ENCODE data around the gene ABHD17C.

Gene ABHD17C

GRCh38 chr15:80764535-80764934, 69.4 kb downstream of the ABHD17C start:
- no peak for DNase-seq (ENCODE audit: low read depth in 2 of 2)

DNA sequence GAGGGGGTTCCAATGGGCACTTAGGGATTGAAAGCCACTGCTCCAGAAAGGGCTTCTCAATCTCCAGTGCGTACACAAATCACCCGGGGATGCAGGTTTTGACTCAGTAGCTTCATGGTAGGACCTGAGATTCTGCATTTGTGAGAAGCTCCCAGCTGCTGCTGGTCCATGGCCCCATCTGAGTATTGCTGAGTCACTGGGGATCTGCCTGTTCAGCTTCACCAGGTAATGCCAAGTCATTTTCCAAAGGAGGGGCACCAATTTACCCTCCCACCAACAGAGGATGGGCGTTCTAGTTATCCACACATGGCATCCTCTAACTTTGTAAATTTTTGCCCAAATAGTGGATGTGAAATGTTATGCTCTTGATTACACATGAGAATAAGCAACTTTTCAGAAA, 71.2 kb downstream of the ABHD17C start:
- no peak for DNase-seq (ENCODE audit: low read depth in 2 of 2)

GRCh38 chr15:80768158-80768557, 73.0 kb downstream of the ABHD17C start:
- DNase-seq (ENCODE audit: low read depth in 2 of 2): no peak

DNA sequence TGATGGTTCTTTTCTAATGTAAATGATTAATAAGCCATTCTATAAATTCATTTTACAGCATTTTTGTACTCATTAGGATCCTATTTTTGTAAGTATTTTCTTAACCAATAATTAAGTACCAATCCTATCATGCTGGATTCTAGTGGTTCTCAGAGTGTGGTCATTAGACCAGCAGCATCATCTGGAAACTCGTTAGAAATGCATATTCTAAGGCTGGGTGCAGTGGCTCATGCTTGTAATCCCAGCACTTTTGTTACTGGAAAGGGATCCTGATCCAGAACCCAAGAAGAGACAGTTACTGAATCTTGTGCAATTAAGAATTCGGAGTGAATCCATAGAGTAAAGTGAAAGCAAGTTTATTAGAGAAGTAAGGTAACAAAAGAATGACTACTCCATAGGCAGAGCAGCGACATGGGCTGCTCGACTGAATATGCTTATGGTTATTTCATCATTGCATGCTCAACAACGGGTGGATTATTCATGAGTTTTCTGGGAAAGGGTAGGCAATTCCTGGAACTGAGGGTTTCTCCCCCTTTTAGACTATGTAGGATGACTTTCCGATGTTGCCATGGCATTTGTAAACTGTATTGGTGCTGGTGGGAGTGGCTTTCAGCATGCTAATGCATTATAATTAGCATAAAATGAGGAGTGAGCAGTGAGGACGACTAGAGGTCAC, 74.2 kb downstream of the ABHD17C start:
- DNase-seq (ENCODE audit: low read depth in 2 of 2): no peak

- DNase-seq (ENCODE audit: low read depth in 2 of 2): no peak
These were observed 75.0 kb downstream of the ABHD17C start for GRCh38 chr15:80769829-80770705.

GRCh38 chr15:80773122-80773551, 78.0 kb downstream of the ABHD17C start:
- no peak for DNase-seq (ENCODE audit: low read depth in 2 of 2)

- no peak for DNase-seq (ENCODE audit: low read depth in 2 of 2)
These were observed 78.8 kb downstream of the ABHD17C start for GRCh38 chr15:80773792-80774352.

GRCh38 chr15:80774486-80774885, 79.4 kb downstream of the ABHD17C start:
- DNase-seq (ENCODE audit: low read depth in 2 of 2): no peak

- DNase-seq (ENCODE audit: low read depth in 2 of 2): no peak
These were observed 80.2 kb downstream of the ABHD17C start for GRCh38 chr15:80775338-80775737.

GRCh38 chr15:80776420-80777045, 81.4 kb downstream of the ABHD17C start:
- DNase-seq (ENCODE audit: low read depth in 2 of 2): peak; percentile 15 to 41

DNA sequence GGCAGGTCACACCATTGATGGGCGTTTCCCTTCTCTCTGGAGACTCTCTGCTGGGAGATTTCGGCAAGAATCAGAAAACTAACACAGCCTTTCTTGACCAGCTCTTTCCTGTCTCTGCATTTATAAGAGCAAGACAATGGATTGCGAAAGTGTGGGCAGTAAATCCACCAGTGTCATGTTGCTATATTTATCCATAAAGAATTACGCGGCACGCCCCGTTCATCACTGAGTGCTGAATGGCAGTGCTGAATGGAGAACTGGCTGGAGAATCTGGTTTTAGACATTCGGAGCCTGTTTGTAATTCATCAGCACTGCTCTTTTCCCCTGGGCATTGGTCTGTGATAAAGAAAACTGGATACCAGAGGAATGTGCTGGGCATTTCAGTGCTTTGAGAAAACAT, 82.0 kb downstream of the ABHD17C start:
- no peak for DNase-seq (ENCODE audit: low read depth in 2 of 2)

DNA sequence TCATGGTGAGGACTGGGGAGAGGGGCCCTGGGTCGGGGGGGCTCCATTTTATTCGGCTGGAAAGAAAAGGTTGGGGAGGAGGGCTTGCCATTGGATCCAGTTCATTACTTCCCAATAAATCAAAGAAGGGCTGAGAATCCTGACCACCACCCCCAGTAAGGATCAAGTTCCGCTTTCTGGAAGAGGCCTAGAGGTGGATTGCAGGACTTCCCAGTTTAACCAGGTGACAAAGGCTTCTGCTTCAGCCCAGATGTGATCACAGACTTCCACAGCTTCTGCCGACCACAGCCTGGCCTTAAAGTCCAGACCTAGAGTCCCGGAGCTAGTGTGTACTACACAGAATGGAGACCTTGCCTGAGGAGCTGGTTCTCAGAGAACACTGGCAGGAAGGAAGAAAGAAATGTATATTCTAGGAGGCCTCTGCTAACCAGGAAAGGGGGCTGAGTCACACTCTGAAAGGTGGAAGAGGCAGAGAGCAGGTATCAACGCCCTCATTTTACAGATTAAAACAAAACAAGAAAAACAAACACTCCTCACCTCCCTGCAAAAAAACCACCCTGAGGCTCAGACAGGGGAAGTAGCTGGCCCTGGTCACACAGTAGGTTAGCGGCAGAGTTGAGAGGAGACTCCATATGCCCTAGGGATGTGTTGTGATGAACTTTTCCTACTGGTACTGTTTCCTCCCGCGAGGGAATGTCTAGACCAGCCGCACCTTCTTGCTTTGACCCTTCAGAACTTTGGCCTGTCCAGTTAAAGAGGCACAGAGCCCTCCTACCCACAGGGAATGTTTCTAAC, 82.9 kb downstream of the ABHD17C start:
- no peak for DNase-seq (ENCODE audit: low read depth in 2 of 2)

GRCh38 chr15:80778621-80778963, 83.5 kb downstream of the ABHD17C start:
- DNase-seq (ENCODE audit: low read depth in 2 of 2): no peak

- DNase-seq (ENCODE audit: low read depth in 2 of 2): no peak
These were observed 84.0 kb downstream of the ABHD17C start, which contains the start of gene CEMIP for GRCh38 chr15:80778964-80779657. Gene CEMIP (plus strand): TSS chr15:80779370. CDS start chr15:80873880, 94,510 bp downstream.

- no peak for DNase-seq (ENCODE audit: low read depth in 2 of 2)
These were observed 84.7 kb downstream of the ABHD17C start for GRCh38 chr15:80779658-80780415.

DNA sequence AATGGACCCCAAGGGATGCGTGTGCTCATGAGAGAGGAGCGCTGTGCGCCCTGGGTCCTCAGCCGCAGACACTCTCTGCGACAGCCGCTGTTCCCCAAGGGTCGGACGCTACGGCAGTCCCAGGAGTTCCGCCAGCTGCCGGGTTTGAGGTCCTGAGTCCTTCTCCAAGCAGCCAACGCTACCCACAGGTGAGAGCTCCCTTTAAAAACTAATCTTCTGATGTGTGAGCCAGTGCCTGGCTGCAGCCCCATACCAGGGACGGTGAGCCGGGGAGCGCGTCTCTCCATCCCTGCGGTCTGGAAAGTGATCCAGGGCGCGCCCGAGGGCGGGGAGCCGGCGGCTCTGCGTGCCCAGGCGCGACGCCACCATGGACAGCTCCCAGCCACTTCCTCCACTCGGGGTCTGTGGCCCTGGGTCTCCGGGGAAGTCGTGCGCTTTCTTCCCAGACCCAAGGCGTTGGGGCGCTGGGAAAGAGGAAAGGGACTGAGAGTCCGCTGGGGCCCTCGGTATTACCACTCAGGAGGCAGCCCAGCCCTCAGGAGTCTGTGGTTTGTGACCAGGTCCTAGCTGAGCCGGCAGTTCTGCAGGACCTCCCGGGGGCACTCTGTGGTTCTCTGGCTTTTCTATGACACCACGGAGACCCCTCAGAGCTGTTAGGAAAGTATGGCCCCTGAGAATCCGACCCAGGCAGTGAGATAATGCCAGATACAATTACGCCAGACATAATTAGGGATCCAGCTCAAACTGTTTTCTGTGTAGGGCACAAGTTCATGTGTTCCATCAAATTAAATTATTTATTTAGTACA, 85.5 kb downstream of the ABHD17C start:
- no peak for DNase-seq (ENCODE audit: low read depth in 2 of 2)

GRCh38 chr15:80783260-80783659, 88.2 kb downstream of the ABHD17C start:
- DNase-seq (ENCODE audit: low read depth in 2 of 2): no peak

DNA sequence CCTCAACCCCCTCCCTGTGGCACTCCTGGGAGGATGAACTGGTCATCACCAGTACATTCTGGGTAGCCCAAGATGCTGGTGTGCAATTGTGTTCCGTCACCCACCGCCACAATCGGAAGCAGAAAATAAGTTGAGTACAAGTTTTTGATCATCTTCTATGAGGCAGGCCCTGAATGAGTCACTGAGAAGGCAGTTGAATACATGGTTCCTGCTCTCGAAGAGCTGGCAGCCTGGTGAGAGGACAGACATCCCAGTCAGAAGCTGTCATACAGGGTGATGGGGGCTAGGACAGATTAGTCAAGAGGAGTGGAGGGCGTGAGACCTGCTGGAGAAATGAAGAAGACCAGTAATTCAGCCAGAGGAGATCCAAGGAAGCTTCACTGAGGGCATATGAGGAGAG, 90.2 kb downstream of the ABHD17C start:
- no peak for DNase-seq (ENCODE audit: low read depth in 2 of 2)

GRCh38 chr15:80785811-80786354, 90.8 kb downstream of the ABHD17C start:
- no peak for DNase-seq (ENCODE audit: low read depth in 2 of 2)

All from stimulated activated CD8-positive, alpha-beta memory T cell treated with anti-CD3 and anti-CD28 coated beads, Interleukin-7, amount 100 ng/mL, for 4 hours (primary cell).